ENCODE results near the gene AMBP. TPM values are rescaled to one million over a fixed set of nuclear protein-coding genes. Genes with fewer than 3 reads are reported as not detected.

AMBP gene
- total RNA-seq, 6 experiments from 2014 or later = 2,202 to 7,072 (median 5,221) TPM

DNA sequence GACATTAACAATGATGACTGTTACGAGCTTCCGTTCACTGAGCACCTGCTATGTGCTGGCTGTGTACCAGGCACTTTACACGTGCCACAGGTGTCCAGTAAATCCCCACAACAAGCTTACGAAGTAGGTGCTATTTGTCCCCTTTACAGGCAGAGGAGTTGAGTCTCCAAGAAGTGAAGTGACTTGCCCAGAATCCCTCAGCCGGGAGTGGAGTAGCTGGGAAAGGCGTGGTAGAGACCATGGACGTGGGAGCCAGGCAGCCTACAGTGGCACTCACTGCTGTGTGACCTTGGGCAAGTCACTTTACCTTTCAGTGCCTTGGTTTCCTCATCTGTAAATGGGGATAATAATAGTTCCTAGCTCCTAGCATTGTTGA, 669 bp upstream of the AMBP start:
- ATAC-seq = no peak
- Histone ChIP-seq H3K27me3 (no peaks in the 10 kb centered on the region), H3K4me3 (peak overlapping the region in 2 of 3 donors; percentile 91 to 98), H3K27ac (peak overlapping the region in 2 of 3 donors; percentile 63 to 88), H3K9me3 (no peaks in the 10 kb centered on the region), H3K4me1 (peaks cover 0 to 46% (median 22%) of the 10 kb centered on the region in 4 donors), H3K36me3 (peaks cover 0 to 31% (median 16%) of the 10 kb centered on the region in 4 donors)
- WGBS (ENCODE audit: insufficient coverage, low coverage, low lambda C conversion rate, missing lambda C conversion rate) = 80% methylated on average over 2 of the region's 7 CpGs
- intact Hi-C loops (cut with DNase I) = no loop called here
- TF ChIP-seq POLR2A (IDR thresholded peaks at IDR 0.05) = no peak
- TF ChIP-seq, protein P1, sequence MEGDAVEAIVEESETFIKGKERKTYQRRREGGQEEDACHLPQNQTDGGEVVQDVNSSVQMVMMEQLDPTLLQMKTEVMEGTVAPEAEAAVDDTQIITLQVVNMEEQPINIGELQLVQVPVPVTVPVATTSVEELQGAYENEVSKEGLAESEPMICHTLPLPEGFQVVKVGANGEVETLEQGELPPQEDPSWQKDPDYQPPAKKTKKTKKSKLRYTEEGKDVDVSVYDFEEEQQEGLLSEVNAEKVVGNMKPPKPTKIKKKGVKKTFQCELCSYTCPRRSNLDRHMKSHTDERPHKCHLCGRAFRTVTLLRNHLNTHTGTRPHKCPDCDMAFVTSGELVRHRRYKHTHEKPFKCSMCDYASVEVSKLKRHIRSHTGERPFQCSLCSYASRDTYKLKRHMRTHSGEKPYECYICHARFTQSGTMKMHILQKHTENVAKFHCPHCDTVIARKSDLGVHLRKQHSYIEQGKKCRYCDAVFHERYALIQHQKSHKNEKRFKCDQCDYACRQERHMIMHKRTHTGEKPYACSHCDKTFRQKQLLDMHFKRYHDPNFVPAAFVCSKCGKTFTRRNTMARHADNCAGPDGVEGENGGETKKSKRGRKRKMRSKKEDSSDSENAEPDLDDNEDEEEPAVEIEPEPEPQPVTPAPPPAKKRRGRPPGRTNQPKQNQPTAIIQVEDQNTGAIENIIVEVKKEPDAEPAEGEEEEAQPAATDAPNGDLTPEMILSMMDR (IDR thresholded peaks at IDR 0.05) = no peak
- DNase-seq = no peak

DNA sequence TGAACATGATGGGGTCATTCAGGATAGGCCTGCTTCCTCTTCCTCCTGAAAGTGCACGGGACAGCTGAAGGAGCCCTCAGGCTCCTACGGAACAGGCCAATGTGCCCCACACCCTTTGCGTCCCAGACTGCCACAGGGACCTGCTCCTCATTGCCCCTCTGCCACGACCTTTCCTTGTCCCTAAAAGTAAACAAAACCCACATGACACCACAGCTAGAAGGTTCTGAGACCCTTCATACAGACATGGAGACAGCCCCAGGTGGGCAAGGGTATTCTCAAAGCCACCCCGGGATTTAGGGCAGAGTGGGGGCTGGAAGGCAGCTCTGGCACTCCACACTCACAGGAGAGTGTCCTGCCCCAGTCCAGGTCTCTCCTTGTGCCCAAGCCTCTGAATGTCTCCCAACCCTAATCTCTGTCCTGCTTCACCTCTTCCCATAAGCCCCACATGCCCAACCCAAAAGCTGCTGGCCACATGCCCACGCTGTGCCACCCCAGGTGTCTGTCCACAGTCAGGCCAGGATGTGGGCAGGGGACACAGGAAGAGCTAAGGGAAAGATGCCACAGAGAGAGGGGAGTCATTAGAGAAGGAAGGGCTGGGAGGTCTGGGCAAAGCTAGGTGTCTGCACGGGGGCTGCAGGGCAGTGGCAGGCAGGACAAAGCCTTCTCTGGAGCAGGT, 800 bp downstream of the AMBP start:
- intact Hi-C loops (cut with DNase I) = no loop called here
- peaks cover 0 to 46% (median 25%) of the 10 kb centered on the region in 4 donors for H3K36me3 ChIP-seq
- peak overlapping the region; percentile 63 to 76 (median 70) for H3K27ac ChIP-seq
- peak overlapping the region; percentile 70 to 98 (median 91) for H3K4me3 ChIP-seq
- ATAC-seq = peak in 3 of 4 donors; percentile 0 to 6 (median 1)
- no peaks in the 10 kb centered on the region for H3K9me3 ChIP-seq
- 27% methylated on average over 2 of the region's 7 CpGs for WGBS (ENCODE audit: insufficient coverage, low coverage, low lambda C conversion rate, missing lambda C conversion rate)
- TF ChIP-seq POLR2A (IDR thresholded peaks at IDR 0.05) = peak; percentile 7
- TF ChIP-seq, protein P1 (IDR thresholded peaks at IDR 0.05) = no peak
- no peaks in the 10 kb centered on the region for H3K27me3 ChIP-seq
- H3K4me1 ChIP-seq = peaks cover 0 to 52% (median 18%) of the 10 kb centered on the region in 4 donors
- DNase-seq = peak; percentile 66 to 82 (median 80)

DNA sequence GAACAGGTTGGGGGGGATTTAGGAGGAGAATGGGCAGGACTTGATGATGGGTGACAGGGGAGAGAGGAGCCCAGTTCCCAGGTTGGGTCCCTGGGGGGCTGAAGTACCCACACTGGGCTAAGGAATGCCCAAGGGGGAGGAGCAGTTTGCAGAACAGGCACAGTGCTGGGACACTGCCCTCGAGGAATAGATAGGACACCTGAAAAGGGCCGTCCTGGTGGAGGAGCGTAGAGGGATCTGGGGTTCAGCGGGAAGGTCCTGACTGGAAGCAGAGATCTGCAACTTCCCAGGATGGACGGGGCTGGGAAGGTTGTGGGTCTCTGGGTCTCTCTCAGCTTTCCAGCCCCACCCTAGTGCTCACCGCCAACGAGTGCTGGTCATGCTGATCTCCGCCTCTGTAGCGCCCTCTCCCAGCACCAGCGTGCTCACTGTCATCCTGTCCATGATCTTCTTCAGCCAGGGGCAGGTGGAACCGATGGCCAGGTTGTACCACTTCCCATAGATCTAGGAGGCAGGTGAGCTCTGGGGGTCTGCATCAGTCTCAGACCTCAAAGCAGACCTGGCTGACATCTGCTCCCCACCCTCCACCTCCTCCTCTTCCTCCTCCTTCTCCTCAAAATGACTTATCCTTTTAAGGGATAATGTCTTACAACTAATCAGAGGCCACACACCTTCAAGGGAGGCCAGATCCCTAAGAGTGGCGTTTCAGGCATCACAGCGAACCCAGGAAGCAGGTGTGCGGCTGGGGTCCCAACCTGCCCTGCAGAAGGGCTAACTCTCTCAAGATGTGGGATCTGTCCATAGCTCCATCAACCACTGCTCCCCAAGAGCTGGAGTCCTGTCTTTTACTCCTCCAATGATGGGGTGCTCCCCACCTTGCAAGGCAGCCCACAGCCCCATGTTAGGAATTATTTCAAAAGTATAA, 1.6 kb downstream of the AMBP start:
- 30% methylated on average over 5 of the region's 14 CpGs for WGBS (ENCODE audit: insufficient coverage, low coverage, low lambda C conversion rate, missing lambda C conversion rate)
- intact Hi-C loops (cut with DNase I) = no loop called here
- H3K27me3 ChIP-seq = no peaks in the 10 kb centered on the region
- peak overlapping the region; percentile 63 to 76 (median 70) for H3K27ac ChIP-seq
- TF ChIP-seq, protein P1 (IDR thresholded peaks at IDR 0.05) = peak in 3 of 4 donors; percentile 21 to 35 (median 23)
- TF ChIP-seq POLR2A (IDR thresholded peaks at IDR 0.05) = no peak
- no peaks in the 10 kb centered on the region for H3K9me3 ChIP-seq
- peaks cover 0 to 54% (median 15%) of the 10 kb centered on the region in 4 donors for H3K4me1 ChIP-seq
- DNase-seq = peak in 2 of 3 donors; percentile 59 to 72
- peak in 3 of 4 donors; percentile 6 to 19 (median 16) for ATAC-seq
- H3K4me3 ChIP-seq = peak overlapping the region; percentile 70 to 98 (median 91)
- peaks cover 0 to 54% (median 28%) of the 10 kb centered on the region in 4 donors for H3K36me3 ChIP-seq

DNA sequence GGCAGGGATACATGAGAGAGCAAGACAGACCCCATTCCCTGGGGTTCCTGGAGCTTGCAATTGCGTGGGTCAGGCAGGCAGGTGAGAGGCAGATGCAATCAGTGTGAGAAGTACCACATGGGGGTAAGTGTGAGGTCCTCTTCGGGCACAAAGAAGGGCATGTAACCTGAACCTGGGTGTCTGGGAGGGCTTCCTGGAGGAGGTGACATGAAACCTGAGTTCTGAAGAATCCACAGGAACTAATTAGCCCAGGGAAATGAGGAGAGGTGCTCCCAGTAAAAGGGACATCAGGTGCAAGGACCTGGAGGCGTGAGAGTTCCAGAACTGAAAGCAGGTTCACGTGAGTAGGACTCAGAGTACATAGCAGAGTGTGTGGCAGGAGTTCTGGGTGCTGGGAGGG, 2.5 kb downstream of the AMBP start:
- TF ChIP-seq, protein P1 (IDR thresholded peaks at IDR 0.05) = no peak
- TF ChIP-seq POLR2A (IDR thresholded peaks at IDR 0.05) = no peak
- DNase-seq (no peak), ATAC-seq (no peak)
- Histone ChIP-seq H3K4me3 (peak overlapping the region; percentile 70 to 98 (median 91)), H3K9me3 (no peaks in the 10 kb centered on the region), H3K36me3 (peaks cover 0 to 63% (median 33%) of the 10 kb centered on the region in 4 donors), H3K4me1 (peaks cover 0 to 58% (median 13%) of the 10 kb centered on the region in 4 donors), H3K27me3 (no peaks in the 10 kb centered on the region), H3K27ac (peak overlapping the region in 1 of 3 donors; percentile 76)
- intact Hi-C loops (cut with DNase I) = no loop called here
- 20% methylated on average over 4 of the region's 4 CpGs for WGBS (ENCODE audit: insufficient coverage, low coverage, low lambda C conversion rate, missing lambda C conversion rate)

Measured in right lobe of liver (tissue), 6 donors.